KOPT-K1 (cell line): ENCODE measurements around the gene SORCS2.

Experiments
- H3K27ac ChIP-seq: fragments of 200-600 bp; sonication (generic); 2 replicates; pipeline ENCODE4 v1.5.1; 2016; ENCODE audit warnings: antibody characterized with exemption, mild to moderate bottlenecking, low read depth, low read length; ENCODE audit not compliant: poor library complexity, severe bottlenecking
- H3K36me3 ChIP-seq: fragments of 200-600 bp; sonication (generic); 2 replicates; pipeline ENCODE4 v1.5.1; 2017; ENCODE audit warnings: antibody characterized with exemption, mild to moderate bottlenecking, low read length, moderate library complexity; ENCODE audit not compliant: insufficient read depth
- H3K9me3 ChIP-seq: fragments of 200-600 bp; sonication (generic); 2 replicates; pipeline ENCODE4 v1.5.1; 2017; ENCODE audit warnings: antibody characterized with exemption, low read length, mild to moderate bottlenecking; ENCODE audit not compliant: insufficient read depth, poor library complexity, severe bottlenecking

The SORCS2 gene

GRCh38 chr4:7187691-7188090, 4.6 kb upstream of the SORCS2 start:
- no peak overlapping the region for H3K27ac ChIP-seq
- no peaks in the 10 kb centered on the region for H3K9me3 ChIP-seq
- H3K36me3 ChIP-seq, result no peaks in the 10 kb centered on the region

- Histone ChIP-seq H3K36me3 (no peaks in the 10 kb centered on the region), H3K9me3 (no peaks in the 10 kb centered on the region), H3K27ac (no peak overlapping the region)
These were observed 3.3 kb upstream of the SORCS2 start for GRCh38 chr4:7189066-7189465.

DNA sequence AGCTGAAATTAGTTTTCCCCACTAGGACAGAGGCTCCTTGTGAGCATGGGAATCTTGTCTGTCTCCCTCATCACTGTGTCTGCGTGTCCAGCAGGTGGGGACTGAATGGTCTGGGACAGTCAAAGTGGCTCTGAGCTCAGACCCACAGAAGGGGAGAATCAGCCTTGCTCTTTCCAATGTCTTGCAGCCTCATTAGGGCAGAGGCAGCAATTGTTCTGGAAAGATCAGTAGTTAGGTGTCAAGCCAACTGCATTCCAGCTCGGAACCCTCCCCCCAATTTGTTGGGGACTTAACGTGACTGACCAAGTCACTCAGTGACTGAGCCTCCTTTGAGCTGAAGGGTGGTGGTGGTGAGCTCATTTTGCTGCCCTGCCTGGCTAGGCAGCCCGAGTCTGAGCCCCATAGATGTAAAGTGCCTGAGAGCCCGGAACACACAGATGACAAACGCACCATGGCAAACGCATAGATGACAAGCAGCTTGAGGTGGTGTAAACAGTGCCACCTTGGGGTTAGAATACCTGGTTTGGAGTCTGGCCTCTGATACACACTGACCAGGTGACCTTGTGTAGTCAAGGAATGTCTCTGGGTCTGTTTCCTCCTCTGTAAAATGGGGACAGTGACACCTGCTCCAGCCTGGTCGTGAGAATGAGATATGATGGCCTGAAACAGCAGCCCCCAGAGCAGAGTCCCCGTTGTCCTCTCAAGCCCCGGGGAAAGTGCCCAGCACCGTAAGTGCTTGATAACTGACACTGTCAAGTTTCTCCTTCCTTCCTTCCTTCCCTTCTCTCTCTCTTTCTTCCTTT, 2.7 kb upstream of the SORCS2 start:
- Histone ChIP-seq H3K36me3 (no peaks in the 10 kb centered on the region), H3K9me3 (no peaks in the 10 kb centered on the region), H3K27ac (no peak overlapping the region)

GRCh38 chr4:7190278-7190594, 2.1 kb upstream of the SORCS2 start:
- no peaks in the 10 kb centered on the region for H3K36me3 ChIP-seq
- H3K27ac ChIP-seq, result no peak overlapping the region
- H3K9me3 ChIP-seq, result no peaks in the 10 kb centered on the region

- H3K36me3 ChIP-seq, result no peaks in the 10 kb centered on the region
- no peaks in the 10 kb centered on the region for H3K9me3 ChIP-seq
- H3K27ac ChIP-seq, result no peak overlapping the region
These were observed 1.4 kb upstream of the SORCS2 start for GRCh38 chr4:7190691-7191545.

- H3K36me3 ChIP-seq, result no peaks in the 10 kb centered on the region
- H3K27ac ChIP-seq, result no peak overlapping the region
- H3K9me3 ChIP-seq, result no peaks in the 10 kb centered on the region
These were observed 639 bp upstream of the SORCS2 start for GRCh38 chr4:7191546-7192251.

DNA sequence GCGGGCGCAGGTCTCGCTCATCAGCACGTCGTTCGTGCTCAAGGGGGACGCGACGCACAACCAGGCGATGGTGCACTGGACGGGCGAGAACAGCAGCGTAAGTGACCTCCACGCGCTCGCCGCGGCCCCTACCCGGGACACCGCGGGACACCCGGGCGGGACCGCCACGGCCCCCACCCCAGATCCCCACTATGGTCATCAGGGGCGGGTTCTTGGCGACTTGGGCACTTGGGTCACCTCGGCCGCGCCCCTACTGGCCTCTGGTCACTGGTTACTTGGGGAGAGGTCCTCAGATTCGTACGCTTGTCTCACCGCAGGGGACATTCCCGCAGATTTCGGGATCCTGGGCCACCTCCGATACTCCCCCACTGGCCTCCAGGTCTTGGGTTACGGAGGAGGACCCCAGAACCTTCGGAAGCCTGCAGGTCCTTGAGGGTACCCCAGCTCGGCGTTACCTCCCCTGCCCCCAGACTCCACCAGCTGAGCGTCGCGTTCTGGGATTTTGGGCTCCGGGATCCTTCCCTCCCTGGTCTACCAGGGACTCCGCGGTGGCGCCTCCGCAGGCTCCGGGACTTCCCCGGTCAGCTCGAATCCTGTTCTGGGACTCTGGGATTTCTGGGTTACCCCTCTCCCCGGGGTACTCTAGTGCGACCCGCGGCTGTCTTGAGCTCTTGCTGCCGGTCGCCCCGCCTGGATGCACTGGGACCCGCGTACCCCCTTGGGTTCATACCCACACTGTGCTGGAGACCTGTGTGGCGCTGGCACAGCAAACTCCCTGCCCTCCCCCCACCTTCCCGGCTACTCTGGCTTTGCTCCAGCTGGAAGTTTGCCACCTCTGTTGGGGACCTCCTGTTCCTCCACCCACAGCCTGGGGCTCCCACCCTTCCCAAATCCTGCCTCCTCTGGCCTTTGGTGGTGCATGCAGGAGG, 956 bp downstream of the SORCS2 start:
- Histone ChIP-seq H3K36me3 (no peaks in the 10 kb centered on the region), H3K27ac (no peak overlapping the region), H3K9me3 (no peaks in the 10 kb centered on the region)

DNA sequence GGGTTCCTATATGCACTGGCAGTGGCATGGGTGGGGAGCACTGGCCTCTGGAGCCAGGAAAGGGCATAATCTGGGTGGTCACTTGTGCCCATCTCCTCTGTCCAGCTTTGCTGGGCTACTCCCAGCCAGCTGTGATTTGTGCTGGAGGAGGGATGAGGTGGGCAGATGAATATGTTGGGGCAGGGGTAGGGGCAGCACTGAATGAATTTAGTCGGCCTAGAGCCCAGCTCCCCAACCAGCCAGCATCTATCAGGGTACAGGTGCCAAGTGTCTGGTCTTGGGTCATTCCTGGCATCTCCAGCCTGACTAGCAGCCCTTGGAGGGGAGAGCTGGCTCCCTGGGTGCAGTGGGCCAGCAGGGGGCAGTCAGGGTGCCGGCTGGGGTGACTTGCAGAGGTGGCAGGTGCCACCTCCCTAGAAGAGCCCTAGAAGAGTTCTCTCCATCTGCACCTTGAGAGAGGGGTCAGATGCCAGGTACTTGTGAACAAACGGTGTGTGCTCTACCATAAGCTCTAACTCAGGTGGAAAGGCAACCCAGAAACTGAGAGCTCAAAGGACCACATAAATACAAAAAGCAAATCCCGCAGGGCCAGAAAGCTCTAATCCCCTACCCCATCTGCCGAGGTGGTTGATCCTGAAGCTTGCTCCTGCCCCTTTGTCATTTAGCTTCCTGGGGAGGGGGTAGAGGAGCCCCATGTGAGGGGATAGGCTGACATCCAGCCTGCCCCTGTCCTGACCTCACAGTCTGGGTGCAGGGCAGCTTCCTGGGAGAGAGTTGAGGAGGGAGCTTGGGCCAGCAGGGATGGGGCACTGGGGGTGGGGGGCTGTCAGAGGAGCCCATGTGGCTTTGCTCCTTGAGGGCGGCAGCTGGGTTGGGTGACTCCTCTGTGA, 2.2 kb downstream of the SORCS2 start:
- Histone ChIP-seq H3K9me3 (no peaks in the 10 kb centered on the region), H3K36me3 (no peaks in the 10 kb centered on the region), H3K27ac (no peak overlapping the region)

GRCh38 chr4:7195141-7195515, 2.8 kb downstream of the SORCS2 start:
- H3K27ac ChIP-seq, result no peak overlapping the region
- H3K9me3 ChIP-seq, result no peaks in the 10 kb centered on the region
- H3K36me3 ChIP-seq, result no peaks in the 10 kb centered on the region

- no peaks in the 10 kb centered on the region for H3K9me3 ChIP-seq
- no peaks in the 10 kb centered on the region for H3K36me3 ChIP-seq
- no peak overlapping the region for H3K27ac ChIP-seq
These were observed 3.4 kb downstream of the SORCS2 start for GRCh38 chr4:7195546-7196287.

GRCh38 chr4:7196288-7196651, 3.9 kb downstream of the SORCS2 start:
- Histone ChIP-seq H3K36me3 (no peaks in the 10 kb centered on the region), H3K27ac (no peak overlapping the region), H3K9me3 (no peaks in the 10 kb centered on the region)

- H3K27ac ChIP-seq, result no peak overlapping the region
- no peaks in the 10 kb centered on the region for H3K36me3 ChIP-seq
- H3K9me3 ChIP-seq, result no peaks in the 10 kb centered on the region
These were observed 4.4 kb downstream of the SORCS2 start for GRCh38 chr4:7196736-7197135.

GRCh38 chr4:7197910-7198309, 5.6 kb downstream of the SORCS2 start:
- no peaks in the 10 kb centered on the region for H3K36me3 ChIP-seq
- no peak overlapping the region for H3K27ac ChIP-seq
- no peaks in the 10 kb centered on the region for H3K9me3 ChIP-seq
